HepG2 (cell line): ENCODE results near the gene ZNF3. TPM values are rescaled to one million over a fixed set of nuclear protein-coding genes. Genes with fewer than 3 reads are reported as not detected.
A peak's percentile ranks its signal among the peaks of the same experiment; 100 is the strongest.

Source experiments
- AGO1 ChIP-seq: fragments of 200-400 bp; formaldehyde crosslinking; IDR thresholded peaks from 2 replicates; pipeline ENCODE4 v1.6.1; 2017; ENCODE audit warnings: mild to moderate bottlenecking, low read depth, low read length, moderate library complexity; ENCODE audit not compliant: poor library complexity, severe bottlenecking
- FIP1L1 ChIP-seq: fragments of 200-400 bp; formaldehyde crosslinking; IDR thresholded peaks from 2 replicates; pipeline ENCODE4 v1.6.1; 2018; ENCODE audit warnings: low read depth, mild to moderate bottlenecking, low read length, moderate library complexity, borderline replicate concordance; ENCODE audit not compliant: insufficient read depth
- FOXO4 ChIP-seq: sonication (generic); formaldehyde crosslinking; conservative IDR thresholded peaks from 2 replicates; pipeline ENCODE4 v1.8.1; 2023; ENCODE audit warnings: missing genetic modification reagents
- GFI1 ChIP-seq: sonication (generic); formaldehyde crosslinking; IDR thresholded peaks from 2 replicates; pipeline ENCODE4 v1.5.0; 2020; ENCODE audit warnings: missing genetic modification reagents, mild to moderate bottlenecking, borderline replicate concordance
- MAFK ChIP-seq, 2 experiments: IDR thresholded peaks in 1 of 2; conservative IDR thresholded peaks in 1 of 2; 2 replicates each; pipeline ENCODE4 v1.6.1; 2011; ENCODE audit warnings: improper control_type of control experiment in 2 of 2, low read length in 2 of 2
- MEIS2 ChIP-seq: sonication (generic); formaldehyde crosslinking; IDR thresholded peaks from 2 replicates; pipeline ENCODE4 v1.9.0; 2021; ENCODE audit warnings: mild to moderate bottlenecking, missing genetic modification reagents
- NFIC ChIP-seq: IDR thresholded peaks from 2 replicates; pipeline ENCODE4 v1.6.1; 2012; ENCODE audit warnings: mild to moderate bottlenecking, low read length, inconsistent platforms
- PHF20 ChIP-seq: sonication (generic); formaldehyde crosslinking; IDR thresholded peaks from 2 replicates; pipeline ENCODE4 v1.5.0; 2020; ENCODE audit warnings: mild to moderate bottlenecking, missing genetic modification reagents
- SAFB2 ChIP-seq: sonication (generic); formaldehyde crosslinking; IDR thresholded peaks from 2 replicates; pipeline ENCODE4 v1.5.1; 2020; ENCODE audit warnings: missing genetic modification reagents, low read depth, mild to moderate bottlenecking, borderline replicate concordance
- SNRNP70 ChIP-seq: fragments of 200-400 bp; formaldehyde crosslinking; IDR thresholded peaks from 2 replicates; pipeline ENCODE4 v1.6.1; 2017; ENCODE audit warnings: mild to moderate bottlenecking, low read depth, low read length, moderate library complexity
- SP2 ChIP-seq: sonication (generic); formaldehyde crosslinking; IDR thresholded peaks from 2 replicates; pipeline ENCODE4 v1.5.1; 2020; ENCODE audit warnings: mild to moderate bottlenecking, missing genetic modification reagents
- U2AF2 ChIP-seq: fragments of 200-400 bp; formaldehyde crosslinking; IDR thresholded peaks from 2 replicates; pipeline ENCODE4 v1.6.1; 2017; ENCODE audit warnings: low read depth, mild to moderate bottlenecking, low read length
- ZBTB33 ChIP-seq: sonication (generic); formaldehyde crosslinking; IDR thresholded peaks from 2 replicates; pipeline ENCODE4 v1.4.0; 2020; ENCODE audit warnings: missing genetic modification reagents
- ZMYM3 ChIP-seq: sonication (generic); formaldehyde crosslinking; IDR thresholded peaks from 2 replicates; pipeline ENCODE4 v1.5.1; 2020; ENCODE audit warnings: mild to moderate bottlenecking, missing genetic modification reagents
- ZNF564 ChIP-seq: sonication (generic); formaldehyde crosslinking; IDR thresholded peaks from 2 replicates; pipeline ENCODE4 v1.8.1; 2023; ENCODE audit warnings: mild to moderate bottlenecking, missing genetic modification reagents
- ZNF687 ChIP-seq: sonication (generic); formaldehyde crosslinking; IDR thresholded peaks from 2 replicates; pipeline ENCODE4 v1.5.1; 2020; ENCODE audit warnings: mild to moderate bottlenecking, missing genetic modification reagents, moderate library complexity
- polyA plus RNA-seq, 8 experiments: library from polyadenylated mRNA; depleted of rRNA in 3 of 8; stranded (reverse) in 7 of 8; unstranded in 1 of 8; fragments of >200 nt; fragmentation: Illumina TruSeq in 4 of 8; extraction: Trizol in 4 of 8; gene quantifications; 2 replicates each; pipeline versions ENCODE4 v1.2.1 to v1.2.3, GENCODE V29; 2011 to 2016; ENCODE audit warnings: low read depth in 4 of 8, missing spikeins in 1 of 8, mixed read lengths in 1 of 8; ENCODE audit not compliant: insufficient read depth in 1 of 8
- total RNA-seq, 5 experiments: library from RNA; depleted of rRNA; stranded (reverse); fragments of >200 nt; fragmentation: Illumina TruSeq; extraction: Trizol; gene quantifications; 2 replicates each; pipeline ENCODE4 v1.2.3, GENCODE V29; 2016; ENCODE audit warnings: low read depth in 1 of 5
- TF ChIP-seq, protein P1 (sequence below): sonication (generic); formaldehyde crosslinking; IDR thresholded peaks from 2 replicates; pipeline ENCODE4 v1.9.0; 2021; ENCODE audit warnings: missing genetic modification reagents, mild to moderate bottlenecking, borderline replicate concordance
- TF ChIP-seq, protein P2 (sequence below): sonication (generic); formaldehyde crosslinking; IDR thresholded peaks from 2 replicates; pipeline ENCODE4 v1.4.0; 2020; ENCODE audit warnings: missing genetic modification reagents

Gene ZNF3
- total and polyA plus RNA-seq, 2 of the 13 experiments (the other 11 are each of a cell fraction or from before 2014, with no cell fraction given): 33.7 to 56.9 TPM

DNA sequence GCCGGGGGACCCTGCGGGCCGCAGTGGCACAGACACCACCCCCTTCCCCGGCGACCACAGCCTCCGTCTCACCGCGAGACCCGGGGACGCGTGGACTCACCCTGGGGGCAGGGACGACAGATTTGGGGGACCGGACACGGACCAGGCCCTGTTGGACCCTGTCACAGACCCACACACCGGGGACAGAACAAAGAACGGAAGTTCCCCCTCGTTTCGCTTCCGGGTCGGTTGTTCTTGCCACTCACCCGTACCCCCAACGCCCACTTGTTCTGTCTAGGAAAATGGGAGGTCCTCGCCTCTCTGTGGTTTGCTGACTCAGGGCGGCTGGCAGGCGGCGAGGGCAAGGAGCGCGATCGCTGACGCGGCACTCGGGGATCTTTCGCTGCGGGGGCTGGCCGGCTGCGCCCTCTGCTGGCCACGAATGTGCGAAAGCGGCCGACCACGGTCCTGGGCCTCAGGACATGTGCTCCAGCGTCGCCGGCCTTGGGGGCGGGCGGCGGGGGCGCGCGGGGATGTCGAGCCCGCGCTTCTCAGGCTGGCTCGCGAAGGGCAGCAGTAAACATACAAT lies at the start of gene ZNF3 (continued):
- TF ChIP-seq FOXO4 (CRISPR knock-in tag) (0 out of 2 replicates have a peak, but pooled peaks have one; percentile 30), MEIS2 (peak; percentile 51; the same call in 1 of the 2 replicates), ZNF687 (CRISPR knock-in tag) (peak; percentile 98), SP2 (CRISPR knock-in tag) (peak; percentile 79), ZBTB33 (peak; percentile 82), GFI1 (CRISPR knock-in tag) (peak; percentile 82), ZNF564 (CRISPR knock-in tag) (peak; percentile 94), NFIC (no peak), MAFK (conservative IDR thresholded peaks at IDR 0.05 in 1 of 2, IDR thresholded peaks at IDR 0.05 in 1 of 2; ENCODE audit: low read length in 2 of 2) (peak; percentile 99 to 100), PHF20 (peak; percentile 91), ZMYM3 (CRISPR knock-in tag) (peak; percentile 57; the same call in 1 of the 2 replicates), SNRNP70 (no peak), AGO1 (peak; percentile 47), SAFB2 (peak; percentile 73; the same call in 1 of the 2 replicates), FIP1L1 (peak; percentile 61; the same call in 1 of the 2 replicates), U2AF2 (no peak)
- TF ChIP-seq, protein P1, sequence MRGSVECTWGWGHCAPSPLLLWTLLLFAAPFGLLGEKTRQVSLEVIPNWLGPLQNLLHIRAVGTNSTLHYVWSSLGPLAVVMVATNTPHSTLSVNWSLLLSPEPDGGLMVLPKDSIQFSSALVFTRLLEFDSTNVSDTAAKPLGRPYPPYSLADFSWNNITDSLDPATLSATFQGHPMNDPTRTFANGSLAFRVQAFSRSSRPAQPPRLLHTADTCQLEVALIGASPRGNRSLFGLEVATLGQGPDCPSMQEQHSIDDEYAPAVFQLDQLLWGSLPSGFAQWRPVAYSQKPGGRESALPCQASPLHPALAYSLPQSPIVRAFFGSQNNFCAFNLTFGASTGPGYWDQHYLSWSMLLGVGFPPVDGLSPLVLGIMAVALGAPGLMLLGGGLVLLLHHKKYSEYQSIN: no peak
- TF ChIP-seq, protein P2, sequence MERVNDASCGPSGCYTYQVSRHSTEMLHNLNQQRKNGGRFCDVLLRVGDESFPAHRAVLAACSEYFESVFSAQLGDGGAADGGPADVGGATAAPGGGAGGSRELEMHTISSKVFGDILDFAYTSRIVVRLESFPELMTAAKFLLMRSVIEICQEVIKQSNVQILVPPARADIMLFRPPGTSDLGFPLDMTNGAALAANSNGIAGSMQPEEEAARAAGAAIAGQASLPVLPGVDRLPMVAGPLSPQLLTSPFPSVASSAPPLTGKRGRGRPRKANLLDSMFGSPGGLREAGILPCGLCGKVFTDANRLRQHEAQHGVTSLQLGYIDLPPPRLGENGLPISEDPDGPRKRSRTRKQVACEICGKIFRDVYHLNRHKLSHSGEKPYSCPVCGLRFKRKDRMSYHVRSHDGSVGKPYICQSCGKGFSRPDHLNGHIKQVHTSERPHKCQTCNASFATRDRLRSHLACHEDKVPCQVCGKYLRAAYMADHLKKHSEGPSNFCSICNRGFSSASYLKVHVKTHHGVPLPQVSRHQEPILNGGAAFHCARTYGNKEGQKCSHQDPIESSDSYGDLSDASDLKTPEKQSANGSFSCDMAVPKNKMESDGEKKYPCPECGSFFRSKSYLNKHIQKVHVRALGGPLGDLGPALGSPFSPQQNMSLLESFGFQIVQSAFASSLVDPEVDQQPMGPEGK: peak; percentile 91
